Spleen (tissue), 11 donors: ENCODE results near the gene ESRRB. TPM values are rescaled to one million over a fixed set of nuclear protein-coding genes. Genes with fewer than 3 reads are reported as not detected.

Experiments used
- DNase-seq: peaks from one replicate; pipeline ENCODE4 v3.0.0-alpha.2; 2020
- H3K27ac ChIP-seq, 8 donors: fragments of 200-600 bp; sonication (generic) in 7 of 8; 1 replicate in 4 of 8; 2 replicates in 4 of 8; pipeline versions ENCODE4 v1.5.0 to v1.8.0; 2016 to 2021; ENCODE audit warnings: inconsistent platforms in 4 of 8, mild to moderate bottlenecking in 4 of 8, moderate library complexity in 1 of 8
- H3K27me3 ChIP-seq, 7 donors: fragments of 200-600 bp; sonication (generic) in 6 of 7; replicated peaks in 1 of 7; 1 replicate in 4 of 7; 2 replicates in 3 of 7; pipeline versions ENCODE4 v1.5.0 to v1.8.0; 2016 to 2021; ENCODE audit warnings: inconsistent platforms in 3 of 7, mild to moderate bottlenecking in 1 of 7
- H3K36me3 ChIP-seq, 6 donors: fragments of 200-600 bp; sonication (generic) in 5 of 6; 1 replicate in 4 of 6; 2 replicates in 2 of 6; pipeline versions ENCODE4 v1.5.0 to v1.8.0; 2016 to 2021; ENCODE audit warnings: inconsistent platforms in 2 of 6
- H3K4me1 ChIP-seq, 6 donors: fragments of 200-600 bp; sonication (generic) in 5 of 6; 1 replicate in 3 of 6; 2 replicates in 3 of 6; pipeline versions ENCODE4 v1.5.0 to v1.8.0; 2016 to 2021; ENCODE audit warnings: inconsistent platforms in 3 of 6
- H3K4me3 ChIP-seq, 8 donors: fragments of 200-600 bp; sonication (generic) in 7 of 8; 1 replicate in 4 of 8; 2 replicates in 4 of 8; pipeline versions ENCODE4 v1.5.0 to v1.8.0; 2016 to 2021; ENCODE audit warnings: inconsistent platforms in 4 of 8, mild to moderate bottlenecking in 4 of 8, moderate library complexity in 2 of 8
- H3K9me3 ChIP-seq, 8 donors: fragments of 200-600 bp; sonication (generic) in 7 of 8; 1 replicate in 4 of 8; 2 replicates in 4 of 8; pipeline versions ENCODE4 v1.5.0 to v1.8.0; 2016 to 2021; ENCODE audit warnings: inconsistent platforms in 4 of 8
- POLR2A ChIP-seq, 3 donors: fragments of 450-650 bp; IDR thresholded peaks; one replicate each; pipeline ENCODE4 v1.5.1; 2017; ENCODE audit warnings: antibody characterized with exemption in 3 of 3, mild to moderate bottlenecking in 1 of 3
- POLR2AphosphoS5 ChIP-seq, 3 donors: sonication (generic); formaldehyde crosslinking; IDR thresholded peaks; one replicate each; pipeline ENCODE4 v1.5.1; 2017; ENCODE audit warnings: antibody characterized with exemption in 3 of 3
- WGBS, 5 donors: extraction: QIAGEN DNeasy Blood & Tissue Kit in 3 of 5; methylation state at CpG; one replicate each; pipeline versions ENCODE4 v1.1.5 to v1.1.7; 2013 to 2018; 5-methylcytosine and 5-hydroxymethylcytosine counted together
- intact Hi-C: fragments of 100-400 bp; cut with DNase I; formaldehyde crosslinking; loops from one replicate; pipeline ENCODE4 v1.15.0; 2023; ENCODE audit warnings: low total_unique reads
- polyA plus RNA-seq, 3 donors: library from polyadenylated mRNA; stranded (reverse); fragments of 200-250 nt; gene quantifications; one replicate each; pipeline ENCODE4 v1.2.1, GENCODE V29; 2013
- total RNA-seq, 7 donors: library from RNA; depleted of rRNA in 3 of 7; stranded (reverse); fragments of >200 nt in 3 of 7; fragmentation: NEBNext Ultra II Directional in 4 of 7; extraction: Animal tissue kit (Norgen Biotek cat#: 25700) in 4 of 7; gene quantifications; one replicate each; pipeline versions ENCODE4 v1.1.0 to v1.2.1, GENCODE V29; 2016 to 2021
- TF ChIP-seq, protein P1 (sequence below), 11 experiments: fragments of 200-600 bp in 7 of 11; fragments of 450-650 bp in 4 of 11; sonication (generic) in 4 of 11; IDR thresholded peaks in 8 of 11; conservative IDR thresholded peaks in 3 of 11; 1 replicate in 7 of 11; 2 replicates in 4 of 11; pipeline versions ENCODE4 v1.4.0 to v1.8.0; 2016 to 2021; ENCODE audit warnings: antibody characterized with exemption in 11 of 11, inconsistent platforms in 4 of 11, mild to moderate bottlenecking in 1 of 11
- donor health status: healthy with polysubstance abuse.
- donor health status: DM: no; HTN: no; CAD: no; lungs with moderate emphysema.
- donor health status: DM: no; HTN: no; CAD: no.
- donor health status: Bipolar disorder and iron deficiency.
- donor health status: healthy.
- donor health status: DM: no; HTN: no; CAD: no.
- donor health status: DM: yes; HTN: yes; CAD: no.

Gene ESRRB
- total and polyA plus RNA-seq, 10 donors: 0.10 to 1.1 (median 0.72) TPM; not detected in 1

DNA sequence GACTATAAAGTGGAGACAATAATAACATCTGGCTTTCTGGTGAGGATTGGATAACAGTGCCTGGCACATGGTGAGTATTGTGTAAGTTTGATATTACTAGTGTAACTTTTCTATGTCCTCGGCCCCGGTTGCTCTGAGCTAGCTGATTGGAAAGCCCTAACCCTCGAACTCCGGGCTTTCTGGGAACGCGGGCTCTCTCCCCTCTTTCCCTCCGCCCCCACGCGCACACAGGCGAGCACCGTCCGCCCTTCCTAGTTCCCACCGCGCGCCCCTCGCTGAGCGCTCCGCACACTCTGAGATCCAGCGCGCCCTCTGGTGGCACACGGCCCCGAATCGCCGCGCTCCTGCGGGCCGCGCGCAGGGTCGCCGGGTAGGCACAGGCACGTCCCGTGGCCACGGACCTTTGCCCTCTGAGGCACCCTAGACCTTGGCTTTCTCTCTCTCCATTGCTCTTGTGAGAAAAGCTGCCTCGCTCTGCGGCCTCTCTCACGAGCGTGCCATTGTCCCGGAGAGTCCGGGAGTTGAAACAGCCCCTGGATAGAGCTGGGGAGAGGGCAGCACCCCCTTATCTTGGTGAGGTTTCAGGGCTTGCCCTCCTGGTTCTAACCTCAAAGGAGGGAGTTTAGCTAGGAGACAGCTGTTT is 23.2 kb upstream of the ESRRB start:
- 5 to 9% (median 6%) methylated on average over 28 to 40 of the region's 40 CpGs for WGBS, 5 donors
- no peaks in the 10 kb centered on the region for H3K9me3 ChIP-seq
- peak overlapping the region in 1 of 8 donors; percentile 21 for H3K4me3 ChIP-seq
- peaks cover 0 to 18% (median 13%) of the 10 kb centered on the region in 6 donors for H3K4me1 ChIP-seq
- H3K27me3 ChIP-seq: peaks cover 0 to 64% (median 9%) of the 10 kb centered on the region in 7 donors
- DNase-seq: peak; percentile 81
- intact Hi-C loops: loop anchor here (2.0 kb wide), 1 partner anchor 302 kb away; no protein-coding TSS in a partner anchor
- H3K27ac ChIP-seq: no peak overlapping the region
- TF ChIP-seq, protein P1, sequence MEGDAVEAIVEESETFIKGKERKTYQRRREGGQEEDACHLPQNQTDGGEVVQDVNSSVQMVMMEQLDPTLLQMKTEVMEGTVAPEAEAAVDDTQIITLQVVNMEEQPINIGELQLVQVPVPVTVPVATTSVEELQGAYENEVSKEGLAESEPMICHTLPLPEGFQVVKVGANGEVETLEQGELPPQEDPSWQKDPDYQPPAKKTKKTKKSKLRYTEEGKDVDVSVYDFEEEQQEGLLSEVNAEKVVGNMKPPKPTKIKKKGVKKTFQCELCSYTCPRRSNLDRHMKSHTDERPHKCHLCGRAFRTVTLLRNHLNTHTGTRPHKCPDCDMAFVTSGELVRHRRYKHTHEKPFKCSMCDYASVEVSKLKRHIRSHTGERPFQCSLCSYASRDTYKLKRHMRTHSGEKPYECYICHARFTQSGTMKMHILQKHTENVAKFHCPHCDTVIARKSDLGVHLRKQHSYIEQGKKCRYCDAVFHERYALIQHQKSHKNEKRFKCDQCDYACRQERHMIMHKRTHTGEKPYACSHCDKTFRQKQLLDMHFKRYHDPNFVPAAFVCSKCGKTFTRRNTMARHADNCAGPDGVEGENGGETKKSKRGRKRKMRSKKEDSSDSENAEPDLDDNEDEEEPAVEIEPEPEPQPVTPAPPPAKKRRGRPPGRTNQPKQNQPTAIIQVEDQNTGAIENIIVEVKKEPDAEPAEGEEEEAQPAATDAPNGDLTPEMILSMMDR (IDR thresholded peaks at IDR 0.05 in 8 of 11, conservative IDR thresholded peaks at IDR 0.05 in 3 of 11): peak; percentile 36 to 87 (median 78)
- TF ChIP-seq POLR2AphosphoS5 (IDR thresholded peaks at IDR 0.05) (peak in 2 of 3 donors; percentile 34 to 52), POLR2A (IDR thresholded peaks at IDR 0.05) (no peak)
- H3K36me3 ChIP-seq: no peaks in the 10 kb centered on the region

DNA sequence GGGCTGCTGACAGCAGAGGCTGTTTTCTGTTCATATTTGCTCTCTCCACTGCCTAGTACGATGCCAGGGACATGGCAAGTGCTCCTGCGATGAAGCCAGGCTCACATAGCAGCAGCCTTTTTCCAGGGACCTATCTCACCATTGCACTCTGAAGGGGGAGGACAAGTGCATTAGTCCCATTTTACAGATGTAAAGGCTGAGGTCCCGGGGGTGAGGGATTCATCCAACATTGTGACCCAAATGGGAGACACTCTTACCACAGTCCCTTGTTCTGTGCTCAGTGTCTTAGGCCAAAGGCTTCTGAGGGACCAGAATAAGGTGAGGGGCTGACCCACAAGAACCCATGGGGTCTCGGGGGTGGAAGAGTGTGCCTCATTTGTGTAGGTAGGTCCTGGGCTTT is 21.6 kb upstream of the ESRRB start:
- H3K27me3 ChIP-seq: peaks cover 0 to 66% (median 9%) of the 10 kb centered on the region in 7 donors
- WGBS, 5 donors: 88 to 100% (median 93%) methylated on average over 4 of the region's 4 CpGs
- no peaks in the 10 kb centered on the region for H3K36me3 ChIP-seq
- TF ChIP-seq POLR2AphosphoS5 (IDR thresholded peaks at IDR 0.05) (no peak), POLR2A (IDR thresholded peaks at IDR 0.05) (no peak)
- TF ChIP-seq, protein P1 (IDR thresholded peaks at IDR 0.05 in 8 of 11, conservative IDR thresholded peaks at IDR 0.05 in 3 of 11): no peak
- DNase-seq: no peak
- no peak overlapping the region for H3K4me3 ChIP-seq
- no peak overlapping the region for H3K27ac ChIP-seq
- intact Hi-C loops: no loop called here
- H3K4me1 ChIP-seq: peaks cover 0 to 11% (median 8%) of the 10 kb centered on the region in 6 donors
- H3K9me3 ChIP-seq: no peaks in the 10 kb centered on the region

DNA sequence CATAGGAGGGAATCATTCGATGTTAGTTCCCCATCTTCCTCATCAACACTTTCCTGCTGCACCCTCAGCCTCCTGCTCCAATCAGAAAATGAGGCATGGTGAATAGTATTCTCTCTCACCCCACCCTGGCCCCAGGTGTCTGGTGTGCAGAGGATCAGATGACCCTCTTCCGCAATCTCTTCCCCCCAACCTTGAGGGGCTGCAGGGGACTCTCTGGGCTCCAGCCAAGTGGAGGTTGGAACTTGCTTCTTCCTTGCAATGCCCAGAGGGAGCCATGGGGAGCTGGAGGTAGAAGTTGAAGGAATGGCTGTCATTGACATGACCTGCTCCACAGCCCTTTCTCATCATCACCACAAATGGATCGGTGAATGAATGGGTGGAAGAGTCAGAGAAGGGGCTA is 20.2 kb upstream of the ESRRB start:
- intact Hi-C loops: no loop called here
- H3K4me1 ChIP-seq: peaks cover 0 to 10% (median 7%) of the 10 kb centered on the region in 6 donors
- DNase-seq: peak; percentile 14
- H3K4me3 ChIP-seq: no peak overlapping the region
- H3K27ac ChIP-seq: no peak overlapping the region
- no peaks in the 10 kb centered on the region for H3K36me3 ChIP-seq
- peaks cover 0 to 75% (median 9%) of the 10 kb centered on the region in 7 donors for H3K27me3 ChIP-seq
- H3K9me3 ChIP-seq: no peaks in the 10 kb centered on the region
- WGBS, 5 donors: 81 to 88% (median 84%) methylated on average over 3 of the region's 3 CpGs
- TF ChIP-seq POLR2AphosphoS5 (IDR thresholded peaks at IDR 0.05) (no peak), POLR2A (IDR thresholded peaks at IDR 0.05) (no peak)
- TF ChIP-seq, protein P1 (IDR thresholded peaks at IDR 0.05 in 8 of 11, conservative IDR thresholded peaks at IDR 0.05 in 3 of 11): no peak

DNA sequence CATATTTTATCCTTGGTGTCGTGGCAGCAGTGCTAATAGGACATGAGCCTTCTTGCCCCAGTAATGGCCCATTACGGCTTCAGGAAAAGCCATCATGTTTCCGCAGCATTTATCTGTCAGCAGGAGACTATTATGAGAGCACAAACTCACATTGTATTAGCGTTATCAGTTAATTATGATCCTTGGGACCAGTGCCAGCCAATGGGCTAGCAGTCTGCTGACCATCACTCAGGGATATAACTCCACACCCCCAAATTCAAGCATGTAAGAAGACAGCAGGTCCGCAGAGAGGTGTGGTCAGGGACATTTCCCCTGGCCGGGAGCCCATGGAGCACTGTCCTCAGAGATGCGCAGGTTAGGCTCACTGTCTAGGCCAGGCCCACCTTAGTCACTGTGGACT is 4.9 kb upstream of the ESRRB start:
- 83 to 90% (median 87%) methylated on average over 7 of the region's 7 CpGs for WGBS, 5 donors
- Histone ChIP-seq H3K9me3 (no peaks in the 10 kb centered on the region), H3K36me3 (no peaks in the 10 kb centered on the region), H3K4me1 (peaks cover 0 to 2% (median under 1%) of the 10 kb centered on the region in 6 donors), H3K4me3 (no peak overlapping the region), H3K27ac (no peak overlapping the region), H3K27me3 (peaks cover 0 to 75% (median 14%) of the 10 kb centered on the region in 7 donors)
- intact Hi-C loops: no loop called here
- DNase-seq: no peak
- TF ChIP-seq, protein P1 (IDR thresholded peaks at IDR 0.05 in 8 of 11, conservative IDR thresholded peaks at IDR 0.05 in 3 of 11): no peak
- TF ChIP-seq POLR2AphosphoS5 (IDR thresholded peaks at IDR 0.05) (no peak), POLR2A (IDR thresholded peaks at IDR 0.05) (no peak)
